Fibroblast of the conjunctiva (primary cell): ENCODE data around the gene BLMH.
"Not testable (repeated sequence)": the region's sequence is repeated elsewhere in the genome, so short reads cannot be mapped to it uniquely, and the experiment has no call there.

Source experiments
- DNase-seq: peaks from one replicate; pipeline ENCODE4 v3.0.0-alpha.2; 2010; ENCODE audit warnings: low read depth

The BLMH gene

GRCh38 chr17:30249460-30249859, 42.3 kb downstream of the BLMH start:
- DNase-seq = no peak

GRCh38 chr17:30248786-30249185, 43.0 kb downstream of the BLMH start:
- no peak for DNase-seq

DNA sequence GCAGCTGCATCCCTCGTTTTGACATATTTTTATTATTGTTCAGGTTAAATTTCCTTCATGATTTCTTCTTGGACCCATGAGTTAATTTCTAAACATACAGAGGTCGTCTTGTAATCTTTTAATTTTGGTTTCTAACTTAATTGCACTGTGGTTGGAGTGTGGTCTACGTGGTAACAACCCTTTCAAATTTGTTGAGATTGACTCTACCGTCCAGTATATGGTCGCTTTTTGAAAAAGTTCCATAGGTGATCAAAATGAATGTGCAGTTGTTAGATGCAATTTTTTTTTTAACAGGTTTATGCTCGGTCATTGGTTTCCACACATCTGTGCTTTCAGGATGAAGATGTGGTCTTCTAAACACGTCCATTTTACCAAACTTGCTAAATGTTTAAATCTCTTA, 45.3 kb downstream of the BLMH start:
- DNase-seq = no peak

DNA sequence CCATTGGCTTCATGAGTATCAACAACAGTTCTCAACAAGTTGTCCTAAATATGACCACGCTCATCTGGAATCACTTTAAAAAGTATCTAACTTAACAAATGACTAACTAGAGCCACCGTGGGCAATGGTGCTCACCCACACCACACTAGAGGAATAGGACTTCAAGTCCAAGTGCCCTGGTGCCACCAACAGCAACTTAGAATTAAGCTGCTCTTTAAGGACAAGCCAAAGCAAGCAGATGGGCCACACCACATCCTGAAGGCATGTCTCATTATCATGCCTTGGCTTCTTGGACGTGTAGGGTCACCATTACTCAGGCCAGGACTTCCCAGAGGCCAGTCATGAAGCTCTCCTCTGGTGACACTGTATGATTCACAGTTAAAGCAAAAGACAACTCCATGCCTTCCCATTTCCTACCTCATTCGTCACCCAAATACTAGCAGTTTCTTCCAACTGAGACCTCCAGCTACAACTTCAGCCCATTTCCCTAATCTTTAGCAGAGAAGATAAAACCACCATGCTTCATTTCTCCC, 46.8 kb downstream of the BLMH start:
- DNase-seq = no peak

DNA sequence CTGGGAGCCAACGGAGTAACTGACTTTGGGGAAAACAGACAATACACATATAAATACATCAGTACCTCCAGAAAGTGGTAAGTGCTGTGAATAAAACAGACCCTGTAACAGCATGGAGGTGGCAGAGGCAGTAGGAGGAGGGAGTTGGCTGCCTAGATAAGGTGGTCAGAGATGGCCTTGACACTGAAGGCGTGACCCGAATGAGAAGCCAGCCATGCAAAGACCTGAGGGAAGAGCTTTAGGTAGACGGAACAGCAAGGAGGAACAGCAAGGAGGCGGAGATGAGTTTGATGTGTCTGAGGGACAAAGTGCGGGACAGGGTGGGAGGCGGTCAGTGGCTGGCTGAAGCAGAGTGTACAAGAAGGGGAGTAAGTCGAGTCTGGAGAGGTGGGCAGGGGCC, 48.2 kb downstream of the BLMH start:
- no peak for DNase-seq

DNA sequence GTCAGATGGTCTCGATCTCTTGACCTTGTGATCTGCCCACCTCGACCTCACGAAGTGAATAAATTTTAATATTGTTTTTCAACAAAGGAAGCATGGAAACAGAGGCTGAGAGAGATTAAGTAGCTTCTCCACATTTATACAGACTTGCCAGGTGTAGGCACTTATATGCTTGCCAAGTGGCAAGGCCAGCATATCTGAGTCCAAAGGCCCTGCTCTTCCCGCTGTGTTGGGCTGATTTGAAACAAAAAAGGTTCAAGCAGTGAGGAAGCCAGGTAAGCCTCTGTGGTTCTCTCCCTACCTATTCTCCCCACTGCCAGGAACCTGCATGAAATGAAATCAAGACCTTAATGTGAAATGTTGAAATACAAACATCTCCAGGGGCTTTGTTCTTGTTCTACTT, 48.7 kb downstream of the BLMH start:
- DNase-seq = no peak

GRCh38 chr17:30241051-30241450, 50.7 kb downstream of the BLMH start:
- DNase-seq = no peak

- DNase-seq = no peak
Measured at GRCh38 chr17:30240177-30240576, 51.6 kb downstream of the BLMH start.

- DNase-seq = no peak
Measured at GRCh38 chr17:30239089-30239462, 52.7 kb downstream of the BLMH start.

- DNase-seq = no peak
Measured at GRCh38 chr17:30238387-30239088, 53.2 kb downstream of the BLMH start.

- no peak for DNase-seq
Measured at GRCh38 chr17:30238003-30238344, 53.8 kb downstream of the BLMH start.

DNA sequence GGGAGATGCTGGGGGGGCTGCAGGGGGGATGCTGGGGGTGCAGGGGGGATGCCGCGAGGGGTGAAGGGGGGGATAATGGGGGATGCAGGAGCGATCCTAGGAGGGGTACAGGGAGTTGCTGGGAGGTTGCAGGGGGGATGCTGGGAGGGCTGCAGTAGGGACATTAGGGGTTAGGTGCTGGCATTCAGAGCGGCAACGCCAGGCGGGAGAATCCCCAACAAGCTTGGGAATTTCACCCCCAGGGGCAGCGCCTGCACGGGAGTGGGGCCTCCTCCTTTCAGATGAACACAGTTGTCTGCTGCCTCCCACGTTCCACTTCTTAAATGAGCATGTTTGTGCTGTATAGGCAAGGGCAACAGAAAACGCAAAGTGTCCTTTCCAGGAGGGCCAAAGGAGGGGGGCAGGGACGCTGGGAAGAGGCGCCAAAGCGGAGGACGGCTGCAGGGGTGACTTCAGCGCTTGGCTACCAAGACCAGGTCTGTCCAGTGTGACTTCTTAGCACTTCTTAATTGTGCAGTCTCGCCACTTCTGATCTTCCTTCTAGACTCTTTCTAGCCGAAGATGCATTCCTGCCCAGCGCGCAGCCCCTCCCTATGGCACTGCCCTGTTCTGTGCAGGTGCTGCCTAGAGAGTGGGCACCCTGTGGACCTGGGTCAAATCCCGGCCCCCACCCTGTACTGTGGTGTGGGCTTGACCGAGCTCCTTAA, 54.3 kb downstream of the BLMH start:
- no peak for DNase-seq

DNA sequence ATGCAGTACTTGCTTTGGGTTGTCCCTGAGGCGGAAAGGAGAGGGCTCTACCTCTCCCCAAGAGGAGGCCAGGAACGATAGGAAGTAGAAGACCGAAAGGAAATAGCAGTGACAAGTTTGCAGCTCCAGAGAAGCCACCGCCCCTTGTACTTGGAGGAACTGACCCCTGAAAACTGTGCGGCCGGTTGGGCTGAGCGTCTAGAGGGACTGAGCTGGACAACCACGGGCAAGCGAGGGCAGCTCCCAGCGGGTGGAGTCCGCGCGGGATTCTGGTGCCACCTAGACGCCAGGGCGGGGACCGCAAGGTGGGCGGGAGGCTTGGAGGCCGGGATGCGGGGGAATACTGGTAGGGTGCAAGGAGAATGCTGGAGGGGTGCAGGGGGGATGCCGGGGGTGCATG, 55.0 kb downstream of the BLMH start:
- no peak for DNase-seq

DNA sequence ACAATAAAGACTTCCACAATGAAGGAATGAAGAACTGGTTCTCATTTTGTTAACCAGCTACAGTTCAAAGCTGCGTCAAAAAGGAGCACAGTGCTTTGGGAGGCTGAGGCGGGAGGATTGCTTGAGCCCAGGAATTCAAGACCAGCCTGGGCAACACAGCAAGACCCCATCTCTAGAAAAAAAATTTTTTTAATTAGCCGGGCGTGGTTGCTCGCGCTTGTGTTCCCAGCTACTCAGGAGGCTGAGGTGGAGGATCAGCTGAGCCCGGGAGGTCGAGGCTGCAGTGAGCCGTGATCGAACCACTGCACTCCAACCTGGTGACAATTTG, 55.5 kb downstream of the BLMH start:
- DNase-seq = no peak

GRCh38 chr17:30235386-30236296, 56.1 kb downstream of the BLMH start, which contains the start of gene SLC6A4:
Gene SLC6A4, minus strand, starts transcription at chr17:30235697. Its CDS starts 13,739 bp downstream, at chr17:30221958.
- no peak for DNase-seq

GRCh38 chr17:30234964-30235363, 56.8 kb downstream of the BLMH start:
- no peak for DNase-seq

GRCh38 chr17:30234296-30234695, 57.4 kb downstream of the BLMH start:
- DNase-seq = no peak

- DNase-seq = no peak
Measured at GRCh38 chr17:30232824-30233427, 58.8 kb downstream of the BLMH start.

DNA sequence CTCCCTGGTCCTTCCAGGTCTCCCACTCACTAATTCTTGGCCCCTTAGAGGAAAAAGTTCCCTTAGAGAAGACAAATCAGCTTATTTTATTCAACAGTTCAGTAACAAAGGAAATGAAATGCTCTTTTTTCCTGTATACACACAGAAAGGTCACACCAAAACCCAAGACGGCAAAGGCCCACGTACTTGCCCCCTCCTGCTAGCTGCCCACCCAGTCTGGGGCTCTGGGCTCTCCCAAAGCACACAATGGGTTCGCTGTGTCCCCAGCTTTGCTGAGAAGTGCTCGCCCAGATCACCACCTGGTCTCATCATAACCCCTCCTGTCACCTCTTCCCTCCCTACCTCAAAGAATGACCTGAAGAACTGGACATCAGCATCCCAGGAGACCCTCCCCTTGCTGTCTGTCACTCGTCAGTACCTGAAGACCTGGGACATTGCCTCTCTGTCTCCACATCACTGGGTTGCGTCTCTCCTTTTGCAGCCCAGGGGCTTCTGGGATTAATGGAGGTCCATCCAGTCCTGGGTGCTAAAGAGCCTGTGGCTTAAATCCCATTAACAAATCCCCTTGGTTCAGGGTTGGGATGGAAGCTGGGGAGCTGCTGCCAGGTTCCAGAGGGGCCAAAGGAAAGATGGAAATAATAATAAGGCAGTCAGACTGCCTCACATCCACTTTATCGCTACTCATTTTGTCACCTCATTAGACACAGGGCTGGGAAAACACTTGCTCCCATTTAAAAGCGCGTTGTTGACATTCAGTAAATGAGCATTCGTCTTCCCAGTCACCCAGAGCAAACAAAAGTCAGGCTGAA, 59.5 kb downstream of the BLMH start:
- DNase-seq = no peak

- DNase-seq = no peak
Measured at GRCh38 chr17:30230596-30231125, 61.1 kb downstream of the BLMH start.

DNA sequence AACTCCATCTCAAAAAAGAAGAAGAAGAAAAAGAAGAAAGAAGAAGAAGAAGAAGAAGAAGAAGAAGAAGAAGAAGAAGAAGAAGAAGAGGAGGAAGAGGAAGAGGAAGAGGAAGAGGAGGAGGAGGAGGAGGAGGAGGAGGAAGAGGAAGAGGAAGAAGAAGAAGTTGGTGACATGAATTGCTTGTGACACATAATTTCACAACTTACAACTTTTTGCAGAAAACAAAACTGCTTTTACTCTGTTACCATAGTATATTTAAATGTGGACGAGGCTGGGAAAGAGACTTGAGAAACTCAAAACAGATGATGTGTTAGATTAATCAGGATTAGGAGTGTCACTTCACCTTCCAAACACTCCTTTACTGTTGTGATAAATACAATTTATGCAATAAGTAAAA, 61.7 kb downstream of the BLMH start:
- not testable (repeated sequence) for DNase-seq
